ENCODE measurements around the gene PDE4B.

DNA sequence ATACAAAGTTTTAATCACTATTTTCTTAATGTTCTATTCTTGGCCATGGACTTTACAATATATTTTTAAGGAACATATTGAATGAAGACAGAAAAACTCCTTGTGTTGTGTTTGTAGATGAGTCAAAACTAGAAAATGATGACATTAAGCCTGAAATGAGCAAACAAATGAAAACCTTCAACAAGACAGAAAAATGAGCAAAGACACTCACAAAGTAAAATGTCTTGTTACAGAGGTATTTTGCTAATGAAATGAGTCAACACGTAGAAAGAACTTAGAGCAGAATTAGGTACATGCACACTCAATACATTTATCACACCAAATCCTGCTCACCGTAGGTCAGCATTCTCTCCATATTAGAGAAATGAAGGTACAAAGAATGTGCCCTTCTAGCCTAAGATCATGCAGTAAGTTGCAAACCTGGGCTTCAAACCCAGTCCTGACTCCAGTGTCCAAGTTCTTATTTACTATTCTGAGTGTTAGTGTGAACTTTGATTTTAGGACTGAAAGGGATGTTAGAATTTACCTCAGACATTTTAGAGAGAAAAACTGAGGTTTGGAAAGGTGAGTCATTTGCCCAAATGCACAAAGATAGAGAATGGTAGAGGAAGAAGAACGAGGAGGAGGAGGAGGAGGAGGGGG is 607.3 kb downstream of the PDE4B start:
- TF ChIP-seq CTCF (conservative IDR thresholded peaks at IDR 0.05 in 1 of 2, IDR thresholded peaks at IDR 0.05 in 1 of 2; ENCODE audit: extremely low read depth in 1 of 2, insufficient read depth in 1 of 2, low read depth in 1 of 2, low read length in 2 of 2), result no peak
- TF ChIP-seq EZH2 (IDR thresholded peaks at IDR 0.05; ENCODE audit: borderline replicate concordance, low read length), result no peak
